ENCODE data around the gene ZMYND8. TPM values are rescaled to one million over a fixed set of nuclear protein-coding genes. Genes with fewer than 3 reads are reported as not detected.

The ZMYND8 gene
- total and polyA plus RNA-seq, 2 of the 4 experiments (the other 2 are of a cell fraction): 24.0 to 28.2 TPM

GRCh38 chr20:47286681-47287080, 69.8 kb downstream of the ZMYND8 start:
- Histone ChIP-seq H3K4ac (ENCODE audit: low read depth, low read length) (no peak overlapping the region), H3K9ac (ENCODE audit: low read depth, low read length) (no peak overlapping the region), H3K23ac (ENCODE audit: low read depth, low read length) (no peak overlapping the region), H4K5ac (ENCODE audit: low read depth, low read length) (no peak overlapping the region), H3K9me3 (ENCODE audit: control insufficient read depth, insufficient read depth, low read length) (no peaks in the 10 kb centered on the region), H2AFZ (replicated peaks; ENCODE audit: low read length, poor library complexity) (no peak overlapping the region), H2BK20ac (ENCODE audit: low read depth, low read length) (no peak overlapping the region), H4K91ac (ENCODE audit: insufficient read depth, low read depth, low read length) (no peak overlapping the region), H2AK9ac (replicated peaks; ENCODE audit: low read depth, low read length, poor library complexity) (no peak overlapping the region), H3K14ac (replicated peaks; ENCODE audit: low read depth, low read length) (no peak overlapping the region), H3K4me3 (ENCODE audit: insufficient read depth, low read depth, low read length) (no peak overlapping the region), H3K27me3 (ENCODE audit: control insufficient read depth, insufficient read depth, low read length) (no peaks in the 10 kb centered on the region), H3K56ac (ENCODE audit: extremely low read depth, insufficient read depth, low read length) (no peak overlapping the region), H3K36me3 (ENCODE audit: control insufficient read depth, insufficient read depth, low read length) (peaks cover 38% of the 10 kb centered on the region), H3K9me1 (ENCODE audit: insufficient read depth, low read length) (no peaks in the 10 kb centered on the region), H3K4me1 (ENCODE audit: control insufficient read depth, insufficient read depth, low read length) (peaks cover 2% of the 10 kb centered on the region; the same call in 1 of the 2 replicates), H4K8ac (ENCODE audit: low read depth in 2 of 2, low read length in 2 of 2) (no peak overlapping the region), H3K4me2 (ENCODE audit: low read depth, low read length) (no peak overlapping the region), H3K27ac (ENCODE audit: insufficient read depth, low read length) (no peak overlapping the region), H4K20me1 (ENCODE audit: insufficient read depth, low read length) (no peaks in the 10 kb centered on the region), H2BK120ac (ENCODE audit: low read depth, low read length) (no peak overlapping the region), H3K18ac (ENCODE audit: low read depth, low read length) (no peak overlapping the region), H2BK15ac (ENCODE audit: low read depth, low read length) (no peak overlapping the region), H2AK5ac (ENCODE audit: low read depth, low read length) (no peak overlapping the region), H3K79me1 (ENCODE audit: low read depth in 1 of 2, low read length in 2 of 2) (peaks cover 18 to 25% of the 10 kb centered on the region in 2 experiments; a peak in 3 of 4 replicates), H2BK5ac (ENCODE audit: low read depth, low read length, poor library complexity, severe bottlenecking) (no peak overlapping the region)
- dilution Hi-C loops (cut with HindIII; ENCODE audit: low sequenced_read_pairs, unreplicated experiment): no loop called here
- ATAC-seq (ENCODE audit: low read depth) (no peak), DNase-seq (no peak)
- no TSS peak for BruUV-seq (replicated peaks)
- TF ChIP-seq USF2 (IDR thresholded peaks at IDR 0.05; ENCODE audit: low read depth, low read length) (no peak), POLR2A (IDR thresholded peaks at IDR 0.05; ENCODE audit: low read depth, low read length) (no peak), RFX5 (IDR thresholded peaks at IDR 0.05; ENCODE audit: low read depth, low read length) (no peak), MAFK (IDR thresholded peaks at IDR 0.05; ENCODE audit: low read depth, low read length) (no peak), CEBPB (IDR thresholded peaks at IDR 0.05; ENCODE audit: low read depth, low read length) (no peak), MAZ (IDR thresholded peaks at IDR 0.05; ENCODE audit: borderline replicate concordance, low read depth, low read length) (no peak), MXI1 (IDR thresholded peaks at IDR 0.05; ENCODE audit: borderline replicate concordance, low read depth, low read length) (no peak), NFE2L2 (IDR thresholded peaks at IDR 0.05; ENCODE audit: low read depth, low read length) (no peak), RCOR1 (IDR thresholded peaks at IDR 0.05; ENCODE audit: insufficient replicate concordance, low read length) (no peak), BHLHE40 (IDR thresholded peaks at IDR 0.05; ENCODE audit: low read depth, low read length) (no peak), RAD21 (IDR thresholded peaks at IDR 0.05; ENCODE audit: low read length) (no peak), SMC3 (IDR thresholded peaks at IDR 0.05; ENCODE audit: low read depth, low read length) (no peak), CHD1 (IDR thresholded peaks at IDR 0.05; ENCODE audit: low read depth, low read length) (no peak), FOS (IDR thresholded peaks at IDR 0.05; ENCODE audit: low read depth, low read length) (no peak)
- TF ChIP-seq, protein P1, sequence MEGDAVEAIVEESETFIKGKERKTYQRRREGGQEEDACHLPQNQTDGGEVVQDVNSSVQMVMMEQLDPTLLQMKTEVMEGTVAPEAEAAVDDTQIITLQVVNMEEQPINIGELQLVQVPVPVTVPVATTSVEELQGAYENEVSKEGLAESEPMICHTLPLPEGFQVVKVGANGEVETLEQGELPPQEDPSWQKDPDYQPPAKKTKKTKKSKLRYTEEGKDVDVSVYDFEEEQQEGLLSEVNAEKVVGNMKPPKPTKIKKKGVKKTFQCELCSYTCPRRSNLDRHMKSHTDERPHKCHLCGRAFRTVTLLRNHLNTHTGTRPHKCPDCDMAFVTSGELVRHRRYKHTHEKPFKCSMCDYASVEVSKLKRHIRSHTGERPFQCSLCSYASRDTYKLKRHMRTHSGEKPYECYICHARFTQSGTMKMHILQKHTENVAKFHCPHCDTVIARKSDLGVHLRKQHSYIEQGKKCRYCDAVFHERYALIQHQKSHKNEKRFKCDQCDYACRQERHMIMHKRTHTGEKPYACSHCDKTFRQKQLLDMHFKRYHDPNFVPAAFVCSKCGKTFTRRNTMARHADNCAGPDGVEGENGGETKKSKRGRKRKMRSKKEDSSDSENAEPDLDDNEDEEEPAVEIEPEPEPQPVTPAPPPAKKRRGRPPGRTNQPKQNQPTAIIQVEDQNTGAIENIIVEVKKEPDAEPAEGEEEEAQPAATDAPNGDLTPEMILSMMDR (conservative IDR thresholded peaks at IDR 0.05; ENCODE audit: low read depth, low read length): no peak
- TF ChIP-seq, protein P2, sequence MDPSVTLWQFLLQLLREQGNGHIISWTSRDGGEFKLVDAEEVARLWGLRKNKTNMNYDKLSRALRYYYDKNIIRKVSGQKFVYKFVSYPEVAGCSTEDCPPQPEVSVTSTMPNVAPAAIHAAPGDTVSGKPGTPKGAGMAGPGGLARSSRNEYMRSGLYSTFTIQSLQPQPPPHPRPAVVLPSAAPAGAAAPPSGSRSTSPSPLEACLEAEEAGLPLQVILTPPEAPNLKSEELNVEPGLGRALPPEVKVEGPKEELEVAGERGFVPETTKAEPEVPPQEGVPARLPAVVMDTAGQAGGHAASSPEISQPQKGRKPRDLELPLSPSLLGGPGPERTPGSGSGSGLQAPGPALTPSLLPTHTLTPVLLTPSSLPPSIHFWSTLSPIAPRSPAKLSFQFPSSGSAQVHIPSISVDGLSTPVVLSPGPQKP (IDR thresholded peaks at IDR 0.05; ENCODE audit: borderline replicate concordance, low read depth, low read length): no peak
- intact Hi-C loops (cut with micrococcal nuclease): no loop called here
- in situ Hi-C loops (cut with MboI; ENCODE audit: low sequenced_read_pairs): no loop called here
- WGBS, 2 experiments (ENCODE audit: extremely low coverage in 2 of 2, insufficient read length in 1 of 2): no CpG with 5 or more reads among the region's 5 CpGs
- CTCF ChIA-PET: no interaction called here
- POLR2A ChIA-PET (ENCODE audit: unreplicated experiment): no interaction called here

Measured in IMR-90 (cell line).